GM18508 (cell line): Measurements from ENCODE around the gene OR1I1.
"Not testable (repeated sequence)": the region's sequence is repeated elsewhere in the genome, so short reads cannot be mapped to it uniquely, and the experiment has no call there.

Source experiments
- ATAC-seq: cut with Tn5 transposase; IDR thresholded peaks from one replicate; pipeline ENCODE4 v1.9.1; 2021; ENCODE audit warnings: moderate number of reproducible peaks; ENCODE audit not compliant: insufficient read depth, unreplicated experiment

OR1I1 gene

DNA sequence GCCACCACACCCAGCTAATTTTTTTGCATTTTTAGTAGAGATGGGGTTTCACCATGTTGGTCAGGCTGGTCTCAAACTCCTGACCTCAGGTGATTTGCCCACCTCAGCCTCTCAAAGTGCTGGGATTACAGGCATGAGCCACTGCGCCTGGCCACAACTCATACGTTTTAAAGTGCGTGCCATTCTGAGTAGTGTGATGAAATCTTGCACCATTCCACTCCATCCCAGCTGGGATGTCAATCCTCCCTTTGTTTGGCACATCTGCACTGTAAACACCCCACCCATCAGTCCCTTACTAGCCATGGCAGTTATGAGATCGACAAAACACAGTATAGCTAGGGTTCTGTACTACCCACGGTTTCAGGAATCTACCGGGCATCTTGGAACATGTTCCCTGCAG is 16.0 kb downstream of the OR1I1 start:
- ATAC-seq: not testable (repeated sequence)

DNA sequence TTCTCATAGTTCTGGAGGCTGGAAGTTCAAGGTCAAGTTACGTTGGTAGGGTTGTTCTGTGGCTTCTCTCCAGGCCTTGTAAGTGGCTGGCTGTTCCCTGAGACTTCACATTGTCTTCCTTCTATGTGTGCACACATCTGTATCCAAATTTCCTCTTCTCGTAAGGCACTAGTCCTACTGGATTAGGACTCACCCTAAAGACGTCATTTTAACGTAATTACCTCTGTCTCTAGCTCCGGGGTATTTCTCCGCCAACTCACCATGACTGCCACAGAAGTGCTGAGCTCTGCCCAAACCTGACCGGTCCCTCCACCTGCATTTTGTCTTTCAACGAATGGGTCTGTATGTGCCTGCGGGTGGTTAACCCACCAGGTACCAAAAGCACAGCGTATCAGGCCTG is 16.4 kb downstream of the OR1I1 start:
- no peak for ATAC-seq

DNA sequence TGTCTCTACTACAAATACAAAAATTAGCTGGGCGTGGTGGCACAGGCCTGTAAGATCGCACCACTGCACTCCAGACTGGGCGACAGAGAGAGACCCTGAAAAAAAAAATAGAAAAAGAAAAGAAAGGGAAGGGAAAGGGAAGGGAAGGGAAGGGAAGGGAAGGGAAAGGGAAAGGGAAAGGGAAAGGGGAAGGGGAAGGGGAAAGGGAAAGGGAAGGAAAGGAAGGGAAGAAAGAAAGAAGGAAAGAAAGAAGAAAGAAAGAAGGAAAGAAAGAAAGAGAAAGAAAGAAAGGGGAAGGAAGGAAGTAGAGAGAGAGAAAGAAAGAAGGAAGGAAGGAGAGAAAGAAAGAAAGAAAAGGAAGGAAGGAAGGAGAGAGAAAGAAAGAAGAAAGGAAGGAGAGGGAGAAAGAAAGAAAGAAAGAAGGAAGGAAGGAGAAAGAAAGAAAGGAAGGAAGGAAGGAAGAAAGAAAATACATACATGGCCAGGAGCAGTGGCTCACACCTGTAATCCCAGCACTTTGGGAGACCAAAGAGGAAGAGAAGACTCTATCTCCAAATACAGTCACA is 17.1 kb downstream of the OR1I1 start:
- ATAC-seq: no peak

DNA sequence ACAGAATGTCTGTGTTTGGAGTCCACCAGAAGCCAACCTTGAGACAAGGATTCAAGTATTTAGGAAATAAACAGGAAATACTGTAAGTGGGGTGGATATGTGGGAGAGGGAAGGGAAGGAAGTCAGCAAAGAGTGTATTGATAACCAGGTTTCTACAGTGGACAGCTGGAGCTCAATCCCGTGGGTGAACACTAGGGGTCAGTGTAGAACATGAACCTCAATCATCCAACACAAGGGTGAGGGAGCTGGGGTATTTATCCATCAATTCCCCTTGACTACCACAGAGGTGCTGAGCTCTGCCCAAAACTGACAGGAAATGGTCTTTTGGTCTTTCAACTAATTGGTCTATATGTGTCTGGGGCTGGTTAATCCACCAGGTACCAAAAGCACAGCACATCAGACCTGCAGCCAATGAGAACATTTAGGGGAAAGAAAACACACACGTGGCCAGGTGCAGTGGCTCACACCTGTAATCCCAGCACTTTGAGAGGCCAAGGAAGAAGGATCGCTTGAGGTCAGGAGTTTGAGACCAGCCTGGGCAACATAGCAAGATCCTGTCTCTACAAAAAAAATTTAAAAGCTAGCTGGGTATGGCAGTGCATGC is 19.6 kb downstream of the OR1I1 start:
- ATAC-seq: no peak

DNA sequence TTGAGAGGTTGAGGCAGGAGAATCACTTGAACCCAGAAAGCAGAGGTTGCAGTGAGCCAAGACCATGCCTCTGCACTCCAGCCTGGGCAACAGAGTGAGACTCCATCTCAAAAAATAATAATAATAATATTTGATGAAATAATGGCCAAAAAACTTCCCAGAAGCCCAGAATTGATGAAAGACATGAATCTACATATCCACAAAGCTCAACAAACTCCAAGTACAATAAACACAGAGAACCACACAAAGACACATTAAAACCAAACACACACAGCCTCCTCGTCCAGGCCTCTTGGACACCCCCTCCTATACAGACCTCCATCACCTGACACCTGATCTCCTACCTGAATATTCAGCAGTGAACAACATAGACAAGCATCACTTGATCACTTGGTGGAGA is 22.0 kb downstream of the OR1I1 start:
- no peak for ATAC-seq

DNA sequence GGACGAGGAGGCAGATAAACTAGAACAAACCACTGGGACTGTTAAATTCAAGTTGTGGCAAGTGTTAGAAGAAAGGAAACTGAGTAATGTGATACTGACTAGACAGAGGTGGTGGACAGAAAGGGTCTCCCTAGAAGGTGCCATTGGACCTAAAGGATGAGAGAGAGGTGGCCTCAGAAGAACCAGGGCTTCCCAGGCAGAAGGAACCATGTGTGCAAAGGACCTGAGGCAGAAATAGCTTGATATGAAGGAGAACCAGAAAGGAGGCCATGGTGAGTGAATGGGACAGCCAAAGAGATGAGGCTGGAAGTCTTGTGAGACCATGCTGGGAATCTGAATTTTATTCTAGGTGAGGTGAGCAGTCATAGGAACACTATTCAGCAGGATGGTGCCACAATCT is 22.4 kb downstream of the OR1I1 start:
- no peak for ATAC-seq

DNA sequence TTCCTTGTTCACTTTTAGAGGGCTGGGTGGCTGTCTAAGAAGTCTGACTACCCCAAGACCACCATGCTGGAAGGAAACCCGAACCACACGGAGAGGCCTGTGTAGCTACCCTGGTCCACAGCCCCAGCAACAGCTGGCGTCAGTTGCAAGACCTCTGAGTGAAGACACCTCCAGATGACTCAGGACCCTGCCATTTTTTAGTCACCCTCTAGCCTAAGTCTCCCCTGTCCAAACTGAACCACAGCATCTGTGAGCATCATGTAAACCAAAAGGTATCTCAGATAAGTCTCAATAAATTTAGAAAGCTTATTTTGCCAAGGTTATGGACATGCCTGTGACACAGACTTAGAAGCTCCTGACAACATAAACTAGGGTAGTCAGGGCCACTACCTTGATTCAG is 23.0 kb downstream of the OR1I1 start:
- no peak for ATAC-seq

DNA sequence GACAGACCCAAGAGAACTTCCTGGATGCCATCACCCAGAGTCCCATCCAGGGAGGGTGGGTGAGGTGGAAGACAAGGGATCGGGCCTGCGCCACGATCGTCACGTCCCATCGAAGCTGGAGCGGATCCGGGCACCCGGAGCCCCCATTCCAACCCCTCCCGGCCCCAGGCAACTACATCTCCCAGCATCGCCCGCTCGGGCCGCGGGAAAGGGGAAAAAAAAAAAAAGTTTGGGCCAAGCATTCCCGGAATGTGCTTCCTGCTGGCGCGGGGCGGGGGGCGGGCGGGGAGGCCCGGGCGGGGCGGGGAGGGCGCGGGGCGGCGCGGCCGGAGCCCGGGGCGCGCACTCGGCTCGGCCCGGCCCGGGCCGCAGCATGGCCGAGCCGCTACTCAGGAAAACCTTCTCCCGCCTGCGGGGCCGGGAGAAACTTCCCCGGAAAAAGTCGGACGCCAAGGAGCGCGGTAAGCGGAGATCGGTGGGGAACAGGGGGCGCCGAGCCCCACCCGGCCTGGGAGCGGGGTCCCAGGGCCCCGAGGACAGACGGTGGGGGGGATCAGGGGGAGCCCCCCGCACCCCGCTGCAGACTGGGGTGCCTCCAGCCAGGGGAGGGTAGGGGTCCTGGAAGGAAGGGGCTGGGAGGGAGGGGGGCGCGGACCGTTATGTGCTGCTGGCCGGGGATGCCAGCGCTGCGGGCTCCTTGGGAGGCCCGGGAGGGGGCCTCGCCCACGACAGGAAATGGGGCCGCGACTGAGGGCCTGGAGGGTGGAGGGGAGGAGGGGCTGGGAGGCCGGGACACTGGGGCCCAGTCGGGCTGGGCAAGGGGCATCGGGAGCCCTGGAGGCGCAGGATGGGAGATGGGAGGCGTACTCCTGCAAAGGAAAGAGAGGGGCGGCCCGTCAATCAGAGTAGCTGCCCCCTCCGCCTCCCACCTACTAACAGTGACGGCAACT is 25.3 kb downstream of the OR1I1 start, which contains the start of gene SYDE1:
SYDE1 (plus strand) TSS at position 341 of the 950 bp plus-strand sequence; CDS start at position 374, 33 bp downstream.
- ATAC-seq: no peak

DNA sequence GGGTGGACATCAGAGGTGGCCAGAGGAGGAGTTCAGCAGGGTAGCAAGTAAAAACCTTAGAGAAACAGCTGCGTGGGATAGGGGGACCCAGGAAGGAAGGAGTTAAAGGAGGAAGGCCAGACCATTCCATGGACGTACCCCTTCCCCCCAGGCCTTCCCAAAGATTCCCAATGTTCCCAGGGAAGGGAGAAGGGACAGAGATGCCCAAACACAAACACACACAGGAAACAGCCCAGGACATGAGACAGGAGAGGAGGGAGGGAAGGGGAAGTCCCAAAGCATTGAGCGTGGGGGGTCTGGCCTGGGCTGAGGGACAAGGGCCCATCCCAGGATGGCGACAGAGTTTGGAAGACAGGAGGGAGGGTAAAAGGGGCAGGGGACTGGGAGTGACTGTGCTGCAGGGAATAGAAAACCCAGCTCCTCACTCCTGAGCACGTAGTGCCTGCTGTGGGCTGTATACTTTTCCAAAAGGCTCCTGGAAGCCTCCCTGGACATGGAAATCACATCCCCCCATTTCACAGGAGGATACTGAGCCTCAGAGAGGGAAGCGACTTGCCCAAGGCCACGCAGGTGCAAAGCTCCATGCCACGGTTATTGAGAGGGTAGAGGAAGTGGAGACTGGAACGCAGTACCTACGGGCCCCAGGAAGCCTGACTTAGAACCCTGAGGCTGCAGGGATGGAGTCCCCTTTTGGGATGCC is 26.3 kb downstream of the OR1I1 start:
- no peak for ATAC-seq

DNA sequence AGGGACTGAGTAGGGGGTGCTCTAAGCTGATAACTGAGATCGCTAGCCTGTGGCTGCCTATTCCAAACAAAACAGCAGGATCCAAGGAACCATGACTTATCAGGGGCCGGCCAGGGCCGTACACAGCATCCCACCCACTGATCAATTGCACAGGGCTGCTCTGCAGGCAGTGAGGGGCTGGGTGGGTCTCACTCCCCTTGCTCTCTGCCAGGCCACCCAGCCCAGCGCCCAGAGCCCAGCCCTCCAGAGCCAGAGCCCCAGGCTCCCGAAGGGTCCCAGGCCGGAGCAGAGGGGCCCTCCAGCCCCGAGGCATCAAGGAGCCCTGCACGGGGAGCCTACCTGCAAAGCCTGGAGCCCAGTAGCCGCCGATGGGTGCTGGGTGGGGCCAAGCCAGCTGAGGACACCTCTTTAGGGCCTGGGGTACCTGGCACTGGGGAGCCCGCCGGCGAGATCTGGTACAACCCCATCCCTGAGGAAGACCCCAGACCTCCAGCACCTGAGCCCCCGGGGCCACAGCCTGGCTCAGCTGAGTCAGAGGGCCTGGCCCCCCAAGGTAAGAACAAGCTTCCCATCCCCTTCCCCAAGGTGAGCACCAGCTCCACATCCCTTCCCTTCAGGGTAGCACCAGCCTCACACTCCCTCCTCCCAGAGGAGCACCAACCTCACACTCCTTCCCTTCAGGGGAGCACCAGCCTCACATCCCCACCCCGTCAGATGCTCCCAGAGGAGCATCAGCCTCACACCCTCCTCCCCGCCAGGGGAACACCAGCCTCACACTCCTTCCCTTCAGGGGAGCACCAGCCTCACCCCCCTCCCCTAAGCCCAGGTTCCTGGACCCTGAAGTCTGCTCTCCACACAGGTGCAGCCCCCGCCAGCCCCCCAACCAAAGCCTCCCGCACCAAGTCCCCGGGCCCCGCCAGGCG is 27.1 kb downstream of the OR1I1 start:
- ATAC-seq: no peak

DNA sequence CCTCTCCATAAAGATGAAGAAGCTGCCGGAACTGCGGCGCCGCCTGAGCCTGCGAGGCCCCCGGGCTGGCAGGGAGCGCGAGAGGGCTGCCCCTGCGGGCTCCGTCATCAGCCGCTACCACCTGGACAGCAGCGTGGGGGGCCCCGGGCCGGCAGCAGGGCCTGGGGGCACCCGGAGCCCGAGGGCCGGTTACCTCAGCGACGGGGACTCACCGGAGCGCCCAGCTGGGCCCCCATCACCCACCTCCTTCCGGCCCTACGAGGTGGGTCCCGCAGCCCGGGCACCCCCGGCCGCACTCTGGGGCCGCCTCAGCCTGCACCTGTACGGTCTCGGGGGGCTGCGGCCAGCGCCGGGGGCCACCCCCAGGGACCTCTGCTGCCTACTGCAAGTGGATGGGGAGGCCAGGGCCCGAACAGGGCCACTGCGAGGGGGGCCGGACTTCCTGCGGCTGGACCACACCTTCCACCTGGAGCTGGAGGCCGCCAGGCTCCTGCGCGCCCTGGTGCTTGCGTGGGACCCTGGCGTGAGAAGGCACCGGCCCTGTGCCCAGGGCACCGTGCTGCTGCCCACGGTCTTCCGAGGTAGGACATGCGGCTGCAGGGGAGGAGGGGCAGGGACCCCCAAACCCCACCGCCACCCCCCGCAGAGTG is 27.9 kb downstream of the OR1I1 start:
- ATAC-seq: no peak

DNA sequence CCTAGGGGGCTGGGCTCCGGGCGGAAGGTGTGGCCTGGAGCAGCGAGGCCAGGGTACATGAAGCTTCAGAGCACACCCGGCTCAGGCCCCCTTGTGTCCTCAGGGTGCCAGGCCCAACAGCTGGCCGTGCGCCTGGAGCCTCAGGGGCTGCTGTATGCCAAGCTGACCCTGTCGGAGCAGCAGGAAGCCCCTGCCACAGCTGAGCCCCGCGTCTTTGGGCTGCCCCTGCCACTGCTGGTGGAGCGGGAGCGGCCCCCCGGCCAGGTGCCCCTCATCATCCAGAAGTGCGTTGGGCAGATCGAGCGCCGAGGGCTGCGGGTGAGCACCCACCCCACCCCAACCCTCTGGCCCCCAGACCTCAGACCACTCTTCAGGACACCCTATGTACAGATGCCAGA is 28.4 kb downstream of the OR1I1 start:
- ATAC-seq: no peak

DNA sequence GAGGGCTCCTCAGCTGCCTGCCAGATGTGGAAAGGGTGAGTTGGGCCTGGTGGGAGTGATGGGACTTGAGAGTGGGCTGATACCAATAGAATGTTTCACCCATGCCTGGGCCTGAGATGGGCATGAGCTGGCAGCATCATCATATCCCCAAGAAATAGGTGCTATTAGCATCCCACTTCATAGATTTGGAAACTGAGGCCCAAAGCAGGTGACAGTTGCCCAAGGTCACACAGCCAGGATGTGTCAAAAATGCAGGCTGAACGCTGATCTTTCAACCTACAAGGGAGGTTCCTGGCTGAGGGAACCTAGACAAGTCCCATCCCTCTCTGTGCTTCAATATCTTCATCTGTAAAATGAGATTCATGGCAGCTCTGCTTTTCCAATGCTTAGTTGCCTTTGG is 29.7 kb downstream of the OR1I1 start:
- ATAC-seq: no peak

DNA sequence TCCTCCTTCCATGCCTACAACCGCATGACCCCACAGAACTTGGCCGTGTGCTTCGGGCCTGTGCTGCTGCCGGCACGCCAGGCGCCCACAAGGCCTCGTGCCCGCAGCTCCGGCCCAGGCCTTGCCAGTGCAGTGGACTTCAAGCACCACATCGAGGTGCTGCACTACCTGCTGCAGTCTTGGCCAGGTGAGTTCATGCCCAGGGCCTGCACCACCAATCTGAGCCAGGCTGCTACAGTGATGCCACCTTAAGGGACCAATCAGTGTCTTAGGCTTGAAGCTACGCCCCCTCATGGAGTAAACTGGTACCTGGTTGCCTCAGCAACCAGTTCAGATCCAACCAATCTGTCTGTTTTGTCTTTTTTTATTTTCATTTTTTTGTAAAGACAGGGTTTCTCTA is 30.4 kb downstream of the OR1I1 start:
- ATAC-seq: no peak

DNA sequence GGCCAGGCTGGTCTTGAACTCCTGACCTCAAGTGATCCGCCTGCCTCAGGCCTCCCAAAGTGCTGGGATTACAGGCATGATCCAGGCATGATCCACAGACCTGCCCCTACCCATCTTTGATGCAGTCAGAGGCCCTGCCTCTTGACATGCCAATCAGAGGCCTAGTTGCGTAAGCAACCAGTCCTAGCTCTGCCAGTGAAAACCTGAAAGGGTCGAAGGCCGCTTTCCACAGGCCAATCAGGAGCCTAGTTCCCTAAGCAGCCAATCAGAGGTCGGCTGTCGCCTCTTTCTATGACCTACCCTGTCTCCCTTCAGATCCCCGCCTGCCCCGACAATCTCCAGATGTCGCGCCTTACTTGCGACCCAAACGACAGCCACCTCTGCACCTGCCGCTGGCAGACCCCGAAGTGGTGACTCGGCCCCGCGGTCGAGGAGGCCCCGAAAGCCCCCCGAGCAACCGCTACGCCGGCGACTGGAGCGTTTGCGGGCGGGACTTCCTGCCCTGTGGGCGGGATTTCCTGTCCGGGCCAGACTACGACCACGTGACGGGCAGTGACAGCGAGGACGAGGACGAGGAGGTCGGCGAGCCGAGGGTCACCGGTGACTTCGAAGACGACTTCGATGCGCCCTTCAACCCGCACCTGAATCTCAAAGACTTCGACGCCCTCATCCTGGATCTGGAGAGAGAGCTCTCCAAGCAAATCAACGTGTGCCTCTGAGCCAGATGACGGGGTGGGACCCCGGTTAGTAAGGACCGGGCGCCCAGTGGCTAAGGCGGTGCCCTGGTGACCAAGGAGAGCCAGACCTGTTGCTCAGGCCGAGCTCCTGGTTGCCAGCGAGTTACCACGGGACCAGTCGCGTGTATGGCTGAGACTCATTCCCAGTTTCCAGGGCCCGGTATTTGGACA is 31.5 kb downstream of the OR1I1 start:
- ATAC-seq: no peak

DNA sequence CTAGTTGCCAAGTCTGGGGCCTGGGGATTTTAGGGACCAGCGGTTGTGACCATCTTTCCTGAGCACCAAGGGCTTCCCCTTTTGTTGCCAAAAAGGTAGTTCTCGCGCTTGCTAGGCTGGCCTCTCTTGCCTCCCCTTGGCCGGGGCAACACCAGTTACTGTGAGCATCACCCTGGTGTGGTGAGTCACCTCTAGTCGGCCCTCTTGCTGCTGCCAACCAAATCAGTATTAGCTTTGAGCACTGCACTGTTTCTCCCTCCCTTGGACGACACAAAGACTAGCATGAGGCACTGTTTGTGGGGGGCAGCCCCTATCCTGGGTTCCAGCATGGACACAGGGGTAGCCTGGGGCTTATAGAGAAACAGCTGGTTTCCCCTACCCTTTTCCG is 32.1 kb downstream of the OR1I1 start:
- no peak for ATAC-seq

DNA sequence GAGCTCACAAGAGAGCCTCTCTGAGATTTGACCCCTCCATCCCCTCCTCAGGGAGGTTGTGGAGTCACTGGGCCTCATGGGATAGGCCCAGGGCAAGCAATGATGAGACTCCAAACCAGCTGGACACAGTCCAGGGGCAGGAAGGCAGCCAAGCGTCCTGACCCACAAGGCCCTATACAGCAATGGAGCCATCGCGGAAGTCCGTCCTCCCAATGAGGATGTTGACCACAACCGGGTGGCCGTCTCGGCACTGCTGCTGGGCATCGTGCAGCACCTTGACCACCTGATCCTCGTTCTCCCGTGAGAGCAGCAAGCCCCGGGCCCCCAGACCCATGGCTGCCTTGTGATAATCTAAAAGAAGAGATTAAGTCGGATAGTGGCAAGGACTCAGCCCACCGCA is 33.1 kb downstream of the OR1I1 start:
- ATAC-seq: no peak
